ENCODE measurements around the gene DTX3L.

DNA sequence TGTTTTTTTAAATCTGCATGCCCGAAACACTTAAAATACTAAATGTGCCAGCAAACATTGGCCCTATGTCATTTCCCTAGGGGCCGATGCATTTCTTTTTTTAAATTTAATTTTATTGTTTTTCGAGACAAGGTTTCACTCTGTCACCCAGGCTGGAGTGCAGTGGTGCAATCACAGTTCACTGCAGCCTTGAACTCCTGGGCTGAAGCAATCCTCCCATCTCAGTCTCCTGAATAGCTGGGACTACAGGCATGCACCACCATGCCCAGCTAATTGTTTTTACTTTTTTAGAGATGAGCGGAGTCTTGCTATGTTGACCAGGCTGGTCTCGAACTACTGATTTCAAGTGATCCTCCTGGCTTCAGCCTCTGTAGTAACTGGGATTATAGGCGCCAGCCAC is 5.5 kb upstream of the DTX3L start:
- TF ChIP-seq, protein P1, sequence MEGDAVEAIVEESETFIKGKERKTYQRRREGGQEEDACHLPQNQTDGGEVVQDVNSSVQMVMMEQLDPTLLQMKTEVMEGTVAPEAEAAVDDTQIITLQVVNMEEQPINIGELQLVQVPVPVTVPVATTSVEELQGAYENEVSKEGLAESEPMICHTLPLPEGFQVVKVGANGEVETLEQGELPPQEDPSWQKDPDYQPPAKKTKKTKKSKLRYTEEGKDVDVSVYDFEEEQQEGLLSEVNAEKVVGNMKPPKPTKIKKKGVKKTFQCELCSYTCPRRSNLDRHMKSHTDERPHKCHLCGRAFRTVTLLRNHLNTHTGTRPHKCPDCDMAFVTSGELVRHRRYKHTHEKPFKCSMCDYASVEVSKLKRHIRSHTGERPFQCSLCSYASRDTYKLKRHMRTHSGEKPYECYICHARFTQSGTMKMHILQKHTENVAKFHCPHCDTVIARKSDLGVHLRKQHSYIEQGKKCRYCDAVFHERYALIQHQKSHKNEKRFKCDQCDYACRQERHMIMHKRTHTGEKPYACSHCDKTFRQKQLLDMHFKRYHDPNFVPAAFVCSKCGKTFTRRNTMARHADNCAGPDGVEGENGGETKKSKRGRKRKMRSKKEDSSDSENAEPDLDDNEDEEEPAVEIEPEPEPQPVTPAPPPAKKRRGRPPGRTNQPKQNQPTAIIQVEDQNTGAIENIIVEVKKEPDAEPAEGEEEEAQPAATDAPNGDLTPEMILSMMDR (IDR thresholded peaks at IDR 0.05), result no peak
- TF ChIP-seq POLR2A (IDR thresholded peaks at IDR 0.05), result no peak
